Right lobe of liver (tissue), 4 donors: ENCODE data around the gene ZNHIT1.

ENCODE experiments used
- POLR2A ChIP-seq: fragments of 450-650 bp; IDR thresholded peaks from one replicate; pipeline ENCODE4 v1.6.1; 2017; ENCODE audit warnings: antibody characterized with exemption, mild to moderate bottlenecking
- TF ChIP-seq, protein P1 (sequence below), 4 donors: fragments of 200-600 bp in 3 of 4; fragments of 450-650 bp in 1 of 4; IDR thresholded peaks; one replicate each; pipeline versions ENCODE4 v1.5.1 to v1.8.0; 2016 to 2022; ENCODE audit warnings: antibody characterized with exemption in 4 of 4, mild to moderate bottlenecking in 2 of 4
- donor health status: DM: no; HTN: no; CAD: no.
- donor health status: DM: no; HTN: no; CAD: no.
- donor health status: DM: no; HTN: yes; CAD: no.

DNA sequence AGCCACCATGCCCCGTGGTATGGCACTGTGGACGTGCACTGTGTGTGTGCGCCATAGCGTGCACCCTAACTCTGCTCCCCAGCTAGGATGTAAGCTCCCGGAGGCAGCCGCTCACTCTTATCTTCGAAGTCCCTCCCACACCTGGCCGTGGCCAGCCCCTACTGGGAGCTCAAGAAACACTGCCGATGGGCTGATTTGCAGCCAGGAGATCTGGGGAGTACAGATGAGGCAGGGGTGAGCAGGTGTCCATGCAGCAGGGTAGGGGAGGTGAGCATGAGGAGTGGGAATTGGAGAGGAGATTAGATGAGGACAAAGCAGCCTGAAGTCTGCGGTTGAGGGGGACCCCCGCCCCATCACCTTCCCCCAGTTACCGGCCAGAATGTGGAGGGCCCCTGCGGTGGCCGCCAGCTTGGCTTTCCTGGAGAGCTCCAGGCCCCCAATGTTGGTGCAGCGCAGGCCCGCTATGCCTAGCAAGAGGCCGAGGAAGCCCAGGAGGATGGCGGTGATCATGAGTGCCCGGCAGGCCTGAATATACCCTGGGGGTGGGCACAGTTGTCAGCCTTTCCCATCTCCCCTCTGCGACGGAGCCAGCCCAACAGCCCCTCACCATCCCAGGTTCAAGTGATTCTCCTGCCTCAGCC, 16.1 kb downstream of the ZNHIT1 start:
- TF ChIP-seq, protein P1, sequence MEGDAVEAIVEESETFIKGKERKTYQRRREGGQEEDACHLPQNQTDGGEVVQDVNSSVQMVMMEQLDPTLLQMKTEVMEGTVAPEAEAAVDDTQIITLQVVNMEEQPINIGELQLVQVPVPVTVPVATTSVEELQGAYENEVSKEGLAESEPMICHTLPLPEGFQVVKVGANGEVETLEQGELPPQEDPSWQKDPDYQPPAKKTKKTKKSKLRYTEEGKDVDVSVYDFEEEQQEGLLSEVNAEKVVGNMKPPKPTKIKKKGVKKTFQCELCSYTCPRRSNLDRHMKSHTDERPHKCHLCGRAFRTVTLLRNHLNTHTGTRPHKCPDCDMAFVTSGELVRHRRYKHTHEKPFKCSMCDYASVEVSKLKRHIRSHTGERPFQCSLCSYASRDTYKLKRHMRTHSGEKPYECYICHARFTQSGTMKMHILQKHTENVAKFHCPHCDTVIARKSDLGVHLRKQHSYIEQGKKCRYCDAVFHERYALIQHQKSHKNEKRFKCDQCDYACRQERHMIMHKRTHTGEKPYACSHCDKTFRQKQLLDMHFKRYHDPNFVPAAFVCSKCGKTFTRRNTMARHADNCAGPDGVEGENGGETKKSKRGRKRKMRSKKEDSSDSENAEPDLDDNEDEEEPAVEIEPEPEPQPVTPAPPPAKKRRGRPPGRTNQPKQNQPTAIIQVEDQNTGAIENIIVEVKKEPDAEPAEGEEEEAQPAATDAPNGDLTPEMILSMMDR (IDR thresholded peaks at IDR 0.05) = no peak
- no peak for TF ChIP-seq POLR2A
